BJ (cell line): ENCODE results near the gene SULT1C3. TPM values are rescaled to one million over a fixed set of nuclear protein-coding genes. Genes with fewer than 3 reads are reported as not detected.

ENCODE experiments used
- CTCF ChIA-PET: fragments of 350-600 bp; formaldehyde crosslinking; extraction: SDS; loops from one replicate; lab custom pipeline; 2021; ENCODE audit warnings: antibody characterized with exemption, inconsistent platforms; lab: Yijun Ruan, JAX
- POLR2A ChIA-PET: fragments of 300-600 bp; sonication (Branson Sonifier 250); formaldehyde crosslinking; extraction: SDS; loops from one replicate; lab custom pipeline; 2021; ENCODE audit warnings: antibody characterized with exemption; lab: Charles Lee
- DNase-seq: peaks from one replicate; pipeline ENCODE4 v3.0.0-alpha.2; 2011; ENCODE audit warnings: low read depth
- H3K27me3 ChIP-seq: 2 replicates; pipeline ENCODE4 v1.6.0; 2011; ENCODE audit warnings: low read length; ENCODE audit not compliant: control insufficient read depth, insufficient read depth
- H3K36me3 ChIP-seq: 2 replicates; pipeline ENCODE4 v1.5.1; 2011; ENCODE audit warnings: low read length; ENCODE audit not compliant: control insufficient read depth, insufficient read depth
- H3K4me3 ChIP-seq: 2 replicates; pipeline ENCODE4 v1.5.1; 2011; ENCODE audit warnings: low read depth, mild to moderate bottlenecking, control low read depth, low read length
- polyA plus RNA-seq: library from polyadenylated mRNA; depleted of rRNA; stranded (reverse); fragments of >200 nt; gene quantifications from 2 replicates; pipeline ENCODE4 v1.2.3, GENCODE V29; 2011
- TF ChIP-seq, protein P1 (sequence below): IDR thresholded peaks from 2 replicates; pipeline ENCODE4 v1.5.1; 2011; ENCODE audit warnings: low read depth, mild to moderate bottlenecking, control low read depth, inconsistent platforms, low read length, moderate library complexity; ENCODE audit not compliant: insufficient read depth

SULT1C3 gene
- polyA plus RNA-seq, 1 experiment: not detected

- no peaks in the 10 kb centered on the region for H3K27me3 ChIP-seq
- CTCF ChIA-PET: no interaction called here
- DNase-seq: no peak
- H3K4me3 ChIP-seq: no peak overlapping the region
- POLR2A ChIA-PET: no interaction called here
- no peaks in the 10 kb centered on the region for H3K36me3 ChIP-seq
- TF ChIP-seq, protein P1, sequence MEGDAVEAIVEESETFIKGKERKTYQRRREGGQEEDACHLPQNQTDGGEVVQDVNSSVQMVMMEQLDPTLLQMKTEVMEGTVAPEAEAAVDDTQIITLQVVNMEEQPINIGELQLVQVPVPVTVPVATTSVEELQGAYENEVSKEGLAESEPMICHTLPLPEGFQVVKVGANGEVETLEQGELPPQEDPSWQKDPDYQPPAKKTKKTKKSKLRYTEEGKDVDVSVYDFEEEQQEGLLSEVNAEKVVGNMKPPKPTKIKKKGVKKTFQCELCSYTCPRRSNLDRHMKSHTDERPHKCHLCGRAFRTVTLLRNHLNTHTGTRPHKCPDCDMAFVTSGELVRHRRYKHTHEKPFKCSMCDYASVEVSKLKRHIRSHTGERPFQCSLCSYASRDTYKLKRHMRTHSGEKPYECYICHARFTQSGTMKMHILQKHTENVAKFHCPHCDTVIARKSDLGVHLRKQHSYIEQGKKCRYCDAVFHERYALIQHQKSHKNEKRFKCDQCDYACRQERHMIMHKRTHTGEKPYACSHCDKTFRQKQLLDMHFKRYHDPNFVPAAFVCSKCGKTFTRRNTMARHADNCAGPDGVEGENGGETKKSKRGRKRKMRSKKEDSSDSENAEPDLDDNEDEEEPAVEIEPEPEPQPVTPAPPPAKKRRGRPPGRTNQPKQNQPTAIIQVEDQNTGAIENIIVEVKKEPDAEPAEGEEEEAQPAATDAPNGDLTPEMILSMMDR: no peak
Observed at GRCh38 chr2:108236676-108237335, 3.0 kb upstream of the SULT1C3 start.

DNA sequence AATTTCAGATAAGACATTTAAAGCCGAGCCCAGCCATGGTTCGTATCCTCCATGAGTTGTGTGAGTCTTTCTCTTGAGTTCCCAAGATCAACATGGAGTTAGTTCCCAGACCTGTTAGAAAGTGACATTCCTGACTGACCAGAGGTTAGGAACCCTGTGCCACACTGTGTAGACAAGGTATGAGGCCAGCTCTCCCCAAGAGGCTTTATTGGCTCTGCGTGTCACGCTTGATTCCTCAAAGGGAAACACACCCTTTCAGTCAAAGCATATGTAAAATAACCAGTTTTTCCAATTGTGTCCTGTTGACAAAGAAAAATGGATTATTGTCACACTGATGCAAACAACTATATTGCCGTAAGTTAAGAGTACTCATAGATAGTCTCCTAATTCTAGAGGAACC lies 1.2 kb downstream of the SULT1C3 start:
- no peak for DNase-seq
- no peak overlapping the region for H3K4me3 ChIP-seq
- TF ChIP-seq, protein P1: no peak
- POLR2A ChIA-PET: no interaction called here
- CTCF ChIA-PET: no interaction called here
- no peaks in the 10 kb centered on the region for H3K27me3 ChIP-seq
- no peaks in the 10 kb centered on the region for H3K36me3 ChIP-seq

GRCh38 chr2:108243566-108243965 lies 3.8 kb downstream of the SULT1C3 start:
- no peak for DNase-seq
- TF ChIP-seq, protein P1: no peak
- CTCF ChIA-PET: interaction anchor here (1.0 kb wide), 1 partner anchor 11 kb away, joined by 3 read pairs; no protein-coding TSS in a partner anchor

GRCh38 chr2:108244667-108245414 lies 5.1 kb downstream of the SULT1C3 start:
- no peak overlapping the region for H3K4me3 ChIP-seq
- DNase-seq: no peak
- no peaks in the 10 kb centered on the region for H3K36me3 ChIP-seq
- TF ChIP-seq, protein P1: no peak
- no peaks in the 10 kb centered on the region for H3K27me3 ChIP-seq
- ChIA-PET POLR2A (no interaction called here), CTCF (no interaction called here)

More at GRCh38 chr2:108243566-108243965, 3.8 kb downstream of the SULT1C3 start:
- POLR2A ChIA-PET: no interaction called here
- no peaks in the 10 kb centered on the region for H3K36me3 ChIP-seq
- H3K4me3 ChIP-seq: no peak overlapping the region
- H3K27me3 ChIP-seq: no peaks in the 10 kb centered on the region

- POLR2A ChIA-PET: no interaction called here
- no peak for DNase-seq
- H3K4me3 ChIP-seq: no peak overlapping the region
- H3K36me3 ChIP-seq: no peaks in the 10 kb centered on the region
- peaks cover 2% of the 10 kb centered on the region; the same call in 1 of the 2 replicates for H3K27me3 ChIP-seq
- CTCF ChIA-PET: no interaction called here
- TF ChIP-seq, protein P1: no peak
Observed at GRCh38 chr2:108253106-108253505, 13.3 kb downstream of the SULT1C3 start.
